ENCODE measurements around the gene ASCC3. TPM values are rescaled to one million over a fixed set of nuclear protein-coding genes. Genes with fewer than 3 reads are reported as not detected.

The ASCC3 gene
- total RNA-seq, 1 donor from 2014 or later = 47.8 TPM

DNA sequence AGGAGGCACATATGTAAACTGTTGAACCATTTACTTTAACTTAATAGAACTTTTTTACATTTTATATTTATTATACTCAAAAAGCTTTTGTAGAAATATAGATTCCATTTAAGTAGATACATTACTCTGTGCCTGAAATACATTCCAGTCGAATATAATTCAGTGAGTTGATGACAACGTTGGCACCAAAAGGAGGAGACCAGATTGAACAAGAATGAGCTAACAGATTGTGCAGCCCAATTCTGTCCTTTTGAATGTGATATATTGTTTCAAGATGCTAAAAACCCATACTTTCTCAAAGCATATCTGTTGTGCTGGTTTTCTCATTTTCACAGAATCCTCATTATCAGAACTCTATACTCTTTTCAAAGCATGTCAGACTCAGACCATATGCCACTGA, 269.0 kb downstream of the ASCC3 start:
- Mint-ChIP-seq H3K27ac (no peak overlapping the region), H3K9me3 (no peaks in the 10 kb centered on the region), H3K4me1 (no peaks in the 10 kb centered on the region), H3K27me3 (no peaks in the 10 kb centered on the region), H3K36me3 (ENCODE audit: low read depth) (peaks cover 12% of the 10 kb centered on the region), H3K4me3 (no peak overlapping the region)
- ChIA-PET CTCF (no interaction called here), POLR2A (no interaction called here)
- DNase-seq = no peak
- intact Hi-C loops (cut with micrococcal nuclease) = no loop called here
- no peak for ATAC-seq (ENCODE audit: low read depth)
- TF ChIP-seq, protein P1, sequence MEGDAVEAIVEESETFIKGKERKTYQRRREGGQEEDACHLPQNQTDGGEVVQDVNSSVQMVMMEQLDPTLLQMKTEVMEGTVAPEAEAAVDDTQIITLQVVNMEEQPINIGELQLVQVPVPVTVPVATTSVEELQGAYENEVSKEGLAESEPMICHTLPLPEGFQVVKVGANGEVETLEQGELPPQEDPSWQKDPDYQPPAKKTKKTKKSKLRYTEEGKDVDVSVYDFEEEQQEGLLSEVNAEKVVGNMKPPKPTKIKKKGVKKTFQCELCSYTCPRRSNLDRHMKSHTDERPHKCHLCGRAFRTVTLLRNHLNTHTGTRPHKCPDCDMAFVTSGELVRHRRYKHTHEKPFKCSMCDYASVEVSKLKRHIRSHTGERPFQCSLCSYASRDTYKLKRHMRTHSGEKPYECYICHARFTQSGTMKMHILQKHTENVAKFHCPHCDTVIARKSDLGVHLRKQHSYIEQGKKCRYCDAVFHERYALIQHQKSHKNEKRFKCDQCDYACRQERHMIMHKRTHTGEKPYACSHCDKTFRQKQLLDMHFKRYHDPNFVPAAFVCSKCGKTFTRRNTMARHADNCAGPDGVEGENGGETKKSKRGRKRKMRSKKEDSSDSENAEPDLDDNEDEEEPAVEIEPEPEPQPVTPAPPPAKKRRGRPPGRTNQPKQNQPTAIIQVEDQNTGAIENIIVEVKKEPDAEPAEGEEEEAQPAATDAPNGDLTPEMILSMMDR (IDR thresholded peaks at IDR 0.05) = no peak

DNA sequence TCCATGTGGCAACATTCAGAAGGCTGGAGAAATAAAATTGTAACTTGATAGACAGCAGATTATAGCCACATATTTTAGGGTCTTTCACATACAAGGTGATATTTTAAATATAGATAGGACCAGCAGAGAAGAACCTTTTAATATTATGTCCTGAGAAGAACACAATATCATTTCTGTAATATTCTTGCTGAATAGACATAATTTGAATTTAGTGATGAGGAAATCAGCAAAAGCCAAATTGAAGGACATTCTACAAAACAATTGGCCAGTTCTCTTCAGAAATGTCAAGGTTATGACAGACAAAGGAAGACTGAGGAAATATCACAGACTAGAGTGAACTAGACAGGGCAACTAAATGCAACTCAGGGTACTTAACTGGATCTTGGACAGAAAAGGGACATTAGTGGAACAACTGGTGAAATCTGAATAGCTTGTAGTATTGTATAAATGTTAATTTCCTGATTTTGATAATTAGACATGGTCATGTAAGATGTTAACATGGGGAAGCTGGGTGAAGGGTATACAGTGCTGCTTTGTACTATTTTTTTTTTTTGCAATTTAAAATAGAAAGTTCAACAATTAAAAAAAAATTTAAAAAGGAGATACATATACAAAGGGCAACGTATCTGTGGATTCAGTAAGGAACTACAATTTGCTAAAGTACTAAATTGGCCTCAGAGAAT, 281.9 kb downstream of the ASCC3 start:
- intact Hi-C loops (cut with micrococcal nuclease) = no loop called here
- peaks cover 49% of the 10 kb centered on the region for H3K36me3 Mint-ChIP-seq (ENCODE audit: low read depth)
- H3K27ac Mint-ChIP-seq = no peak overlapping the region

DNA sequence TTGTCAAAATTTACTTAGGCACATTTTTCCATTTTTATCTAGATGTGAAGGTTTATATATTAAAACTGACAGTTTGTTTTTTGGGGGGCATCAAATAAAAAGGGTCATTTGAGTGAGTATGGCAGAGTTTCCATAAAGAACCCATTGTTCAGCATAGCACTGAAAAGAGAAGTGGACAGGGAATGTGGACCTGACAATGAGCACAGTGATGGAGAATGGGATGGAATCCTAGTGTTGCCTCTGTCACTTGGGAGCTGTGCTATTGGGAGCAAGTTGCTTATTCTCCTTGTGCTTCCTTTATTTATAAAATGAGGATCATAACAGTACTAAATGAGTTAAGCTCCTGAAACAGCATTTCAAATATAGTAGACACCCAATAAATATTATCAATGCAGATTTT, 285.7 kb downstream of the ASCC3 start:
- no peak overlapping the region for H3K27ac Mint-ChIP-seq
- H3K27me3 Mint-ChIP-seq = no peaks in the 10 kb centered on the region
- intact Hi-C loops (cut with micrococcal nuclease) = no loop called here
- H3K9me3 Mint-ChIP-seq = no peaks in the 10 kb centered on the region
- ChIA-PET POLR2A (no interaction called here), CTCF (no interaction called here)
- TF ChIP-seq, protein P1 (IDR thresholded peaks at IDR 0.05) = no peak
- no peak overlapping the region for H3K4me3 Mint-ChIP-seq
- no peaks in the 10 kb centered on the region for H3K4me1 Mint-ChIP-seq
- no peak for ATAC-seq (ENCODE audit: low read depth)
- no peak for DNase-seq
- peaks cover 32% of the 10 kb centered on the region for H3K36me3 Mint-ChIP-seq (ENCODE audit: low read depth)

More for the DNA sequence above, 281.9 kb downstream of the ASCC3 start:
- no peaks in the 10 kb centered on the region for H3K4me1 Mint-ChIP-seq
- DNase-seq = no peak
- TF ChIP-seq, protein P1 (IDR thresholded peaks at IDR 0.05) = no peak
- ChIA-PET POLR2A (no interaction called here), CTCF (no interaction called here)
- no peak overlapping the region for H3K4me3 Mint-ChIP-seq
- H3K27me3 Mint-ChIP-seq = no peaks in the 10 kb centered on the region
- H3K9me3 Mint-ChIP-seq = no peaks in the 10 kb centered on the region
- no peak for ATAC-seq (ENCODE audit: low read depth)

DNA sequence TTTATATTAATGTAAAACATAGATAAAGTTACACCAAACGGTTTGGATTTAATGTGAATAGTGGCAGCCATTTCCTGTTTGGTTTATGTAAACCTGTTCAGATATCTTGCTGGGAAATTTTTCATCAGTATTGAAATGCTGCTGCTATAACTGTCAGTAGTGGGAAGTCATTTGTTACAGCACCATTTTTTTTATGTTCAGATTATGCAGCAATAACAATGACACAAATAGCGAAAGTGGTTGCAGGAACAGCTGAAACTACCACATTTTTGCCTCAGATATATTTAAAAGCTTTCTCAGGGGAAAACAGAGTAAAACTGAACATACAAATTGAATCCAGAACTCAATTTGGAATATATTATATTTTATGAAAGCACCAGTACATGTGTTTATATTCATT, 287.6 kb downstream of the ASCC3 start:
- intact Hi-C loops (cut with micrococcal nuclease) = no loop called here
- ATAC-seq (ENCODE audit: low read depth) = no peak
- CTCF ChIA-PET = no interaction called here
- no peaks in the 10 kb centered on the region for H3K9me3 Mint-ChIP-seq
- TF ChIP-seq, protein P1 (IDR thresholded peaks at IDR 0.05) = no peak
- no peak overlapping the region for H3K4me3 Mint-ChIP-seq
- H3K4me1 Mint-ChIP-seq = no peaks in the 10 kb centered on the region
- POLR2A ChIA-PET = no interaction called here
- H3K36me3 Mint-ChIP-seq (ENCODE audit: low read depth) = peaks cover 41% of the 10 kb centered on the region
- DNase-seq = no peak
- H3K27me3 Mint-ChIP-seq = no peaks in the 10 kb centered on the region
- no peak overlapping the region for H3K27ac Mint-ChIP-seq

DNA sequence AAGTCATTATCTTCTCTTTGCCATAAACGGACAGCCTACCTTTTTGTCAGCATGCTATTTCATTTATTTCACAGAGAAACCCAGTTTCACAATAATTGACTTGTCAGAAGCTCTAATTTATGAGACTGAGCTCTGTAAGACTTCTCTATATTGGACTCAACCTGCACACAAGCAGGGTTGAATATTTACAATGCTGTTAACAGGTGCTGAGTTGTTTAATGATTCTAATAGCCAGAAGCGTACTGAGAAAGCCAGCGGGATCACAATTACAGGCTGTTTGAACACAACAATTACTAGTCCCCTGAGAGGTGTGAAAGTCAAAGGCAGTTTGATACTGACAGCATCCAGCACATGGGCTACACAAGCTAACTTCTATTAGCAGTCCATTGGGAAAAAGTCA, 288.2 kb downstream of the ASCC3 start:
- TF ChIP-seq, protein P1 (IDR thresholded peaks at IDR 0.05) = no peak
- no peak for ATAC-seq (ENCODE audit: low read depth)
- no peaks in the 10 kb centered on the region for H3K9me3 Mint-ChIP-seq
- no peak for DNase-seq
- ChIA-PET CTCF (no interaction called here), POLR2A (no interaction called here)
- H3K27me3 Mint-ChIP-seq = no peaks in the 10 kb centered on the region
- intact Hi-C loops (cut with micrococcal nuclease) = no loop called here
- no peak overlapping the region for H3K27ac Mint-ChIP-seq
- no peaks in the 10 kb centered on the region for H3K4me1 Mint-ChIP-seq
- H3K36me3 Mint-ChIP-seq (ENCODE audit: low read depth) = peaks cover 41% of the 10 kb centered on the region
- no peak overlapping the region for H3K4me3 Mint-ChIP-seq
